Breast epithelium (tissue), 3 donors: ENCODE data around the gene TMEM8B.

Experiments
- POLR2AphosphoS5 ChIP-seq, 3 donors: sonication (generic); formaldehyde crosslinking; IDR thresholded peaks; one replicate each; pipeline ENCODE4 v1.6.1; 2017; ENCODE audit warnings: antibody characterized with exemption in 3 of 3
- TF ChIP-seq, protein P1 (sequence below), 3 donors: fragments of 450-650 bp; IDR thresholded peaks; one replicate each; pipeline ENCODE4 v1.5.1; 2016 to 2017; ENCODE audit warnings: antibody characterized with exemption in 3 of 3, mild to moderate bottlenecking in 3 of 3, moderate library complexity in 3 of 3

- TF ChIP-seq, protein P1, sequence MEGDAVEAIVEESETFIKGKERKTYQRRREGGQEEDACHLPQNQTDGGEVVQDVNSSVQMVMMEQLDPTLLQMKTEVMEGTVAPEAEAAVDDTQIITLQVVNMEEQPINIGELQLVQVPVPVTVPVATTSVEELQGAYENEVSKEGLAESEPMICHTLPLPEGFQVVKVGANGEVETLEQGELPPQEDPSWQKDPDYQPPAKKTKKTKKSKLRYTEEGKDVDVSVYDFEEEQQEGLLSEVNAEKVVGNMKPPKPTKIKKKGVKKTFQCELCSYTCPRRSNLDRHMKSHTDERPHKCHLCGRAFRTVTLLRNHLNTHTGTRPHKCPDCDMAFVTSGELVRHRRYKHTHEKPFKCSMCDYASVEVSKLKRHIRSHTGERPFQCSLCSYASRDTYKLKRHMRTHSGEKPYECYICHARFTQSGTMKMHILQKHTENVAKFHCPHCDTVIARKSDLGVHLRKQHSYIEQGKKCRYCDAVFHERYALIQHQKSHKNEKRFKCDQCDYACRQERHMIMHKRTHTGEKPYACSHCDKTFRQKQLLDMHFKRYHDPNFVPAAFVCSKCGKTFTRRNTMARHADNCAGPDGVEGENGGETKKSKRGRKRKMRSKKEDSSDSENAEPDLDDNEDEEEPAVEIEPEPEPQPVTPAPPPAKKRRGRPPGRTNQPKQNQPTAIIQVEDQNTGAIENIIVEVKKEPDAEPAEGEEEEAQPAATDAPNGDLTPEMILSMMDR (IDR thresholded peaks at IDR 0.05) = no peak
- TF ChIP-seq POLR2AphosphoS5 (IDR thresholded peaks at IDR 0.05) = no peak
These were observed 34.6 kb downstream of the TMEM8B start for GRCh38 chr9:35863583-35863982.
